Neural crest cell (in vitro differentiated cells): ENCODE results near the gene PVALB. TPM values are rescaled to one million over a fixed set of nuclear protein-coding genes. Genes with fewer than 3 reads are reported as not detected.

Experiments
- DNase-seq: peaks from one replicate; pipeline ENCODE4 v3.0.0; 2021; ENCODE audit warnings: low read depth, mixed read lengths, low spot score
- H3K27ac Mint-ChIP-seq: one replicate; pipeline ENCODE4 v1.8.0; 2021; ENCODE audit warnings: mild to moderate bottlenecking, mixed read lengths; ENCODE audit not compliant: unreplicated experiment
- H3K27me3 Mint-ChIP-seq: 2 replicates; pipeline ENCODE4 v1.8.0; 2021; ENCODE audit warnings: low read depth, mild to moderate bottlenecking, mixed read lengths
- H3K36me3 Mint-ChIP-seq: 2 replicates; pipeline ENCODE4 v1.8.0; 2021; ENCODE audit warnings: low read depth, mild to moderate bottlenecking, mixed read lengths
- H3K4me1 Mint-ChIP-seq: 2 replicates; pipeline ENCODE4 v1.8.0; 2021; ENCODE audit warnings: mixed read lengths
- H3K4me3 Mint-ChIP-seq: one replicate; pipeline ENCODE4 v1.8.0; 2021; ENCODE audit warnings: mild to moderate bottlenecking, mixed read lengths
- H3K9me3 Mint-ChIP-seq: 2 replicates; pipeline ENCODE4 v1.8.0; 2021; ENCODE audit warnings: mixed read lengths
- CTCF ChIP-seq: fragments of 200-600 bp; sonication (generic); conservative IDR thresholded peaks from 2 replicates; pipeline ENCODE4 v1.5.0; 2021; ENCODE audit warnings: antibody characterized with exemption, mild to moderate bottlenecking
- total RNA-seq: library from RNA; stranded (reverse); gene quantifications from 2 replicates; pipeline ENCODE4 v1.2.1, GENCODE V29; 2021

PVALB gene
- total RNA-seq, 1 donor from 2014 or later = 0.68 TPM

GRCh38 chr22:36840106-36840505 lies 23.3 kb upstream of the PVALB start:
- Mint-ChIP-seq H3K27me3 (peaks cover 33% of the 10 kb centered on the region), H3K4me1 (no peaks in the 10 kb centered on the region), H3K36me3 (no peaks in the 10 kb centered on the region), H3K4me3 (no peak overlapping the region), H3K9me3 (peaks cover 2% of the 10 kb centered on the region), H3K27ac (no peak overlapping the region)
- DNase-seq = no peak
- TF ChIP-seq CTCF = no peak

GRCh38 chr22:36839356-36840073 lies 22.7 kb upstream of the PVALB start:
- H3K4me1 Mint-ChIP-seq = no peaks in the 10 kb centered on the region
- H3K9me3 Mint-ChIP-seq = peaks cover 2% of the 10 kb centered on the region
- no peak overlapping the region for H3K4me3 Mint-ChIP-seq

GRCh38 chr22:36838119-36839030 lies 21.5 kb upstream of the PVALB start:
- Mint-ChIP-seq H3K9me3 (peaks cover 2% of the 10 kb centered on the region), H3K27ac (no peak overlapping the region), H3K27me3 (peaks cover 19% of the 10 kb centered on the region), H3K36me3 (no peaks in the 10 kb centered on the region), H3K4me1 (no peaks in the 10 kb centered on the region), H3K4me3 (no peak overlapping the region)
- DNase-seq = no peak
- TF ChIP-seq CTCF = no peak

More at GRCh38 chr22:36839356-36840073, 22.7 kb upstream of the PVALB start:
- Mint-ChIP-seq H3K36me3 (no peaks in the 10 kb centered on the region), H3K27ac (peak overlapping the region; percentile 2), H3K27me3 (peaks cover 28% of the 10 kb centered on the region)
- no peak for DNase-seq
- TF ChIP-seq CTCF = no peak

- Mint-ChIP-seq H3K27me3 (peaks cover 6% of the 10 kb centered on the region), H3K27ac (no peak overlapping the region), H3K36me3 (no peaks in the 10 kb centered on the region), H3K4me1 (peaks cover 3% of the 10 kb centered on the region), H3K9me3 (no peaks in the 10 kb centered on the region), H3K4me3 (no peak overlapping the region)
- DNase-seq = no peak
- TF ChIP-seq CTCF = no peak
These were observed 19.1 kb upstream of the PVALB start for GRCh38 chr22:36835903-36836302.

GRCh38 chr22:36833073-36833472 lies 16.2 kb upstream of the PVALB start:
- Mint-ChIP-seq H3K27me3 (peaks cover 6% of the 10 kb centered on the region), H3K4me3 (no peak overlapping the region), H3K36me3 (no peaks in the 10 kb centered on the region), H3K27ac (no peak overlapping the region), H3K4me1 (peaks cover 3% of the 10 kb centered on the region), H3K9me3 (no peaks in the 10 kb centered on the region)
- DNase-seq = no peak
- TF ChIP-seq CTCF = no peak
